ENCODE results near the gene MYO1E.

The MYO1E gene

GRCh38 chr15:59312205-59312604 lies 60.5 kb downstream of the MYO1E start:
- DNase-seq, result no peak

GRCh38 chr15:59311195-59311594 lies 61.5 kb downstream of the MYO1E start:
- DNase-seq, result no peak

GRCh38 chr15:59309405-59309804 lies 63.3 kb downstream of the MYO1E start:
- DNase-seq, result no peak

GRCh38 chr15:59307165-59307537 lies 65.5 kb downstream of the MYO1E start:
- DNase-seq, result no peak

- peak; percentile 90 for DNase-seq
Measured at GRCh38 chr15:59306520-59307164, 66.0 kb downstream of the MYO1E start.

GRCh38 chr15:59304807-59305206 lies 67.9 kb downstream of the MYO1E start:
- no peak for DNase-seq

- no peak for DNase-seq
Measured at GRCh38 chr15:59304034-59304795, 68.5 kb downstream of the MYO1E start.

GRCh38 chr15:59303633-59304032 lies 69.0 kb downstream of the MYO1E start:
- no peak for DNase-seq

GRCh38 chr15:59303136-59303535 lies 69.5 kb downstream of the MYO1E start:
- no peak for DNase-seq

GRCh38 chr15:59301527-59301926 lies 71.1 kb downstream of the MYO1E start:
- no peak for DNase-seq

GRCh38 chr15:59300618-59301139 lies 72.0 kb downstream of the MYO1E start:
- DNase-seq, result no peak

GRCh38 chr15:59299929-59300617 lies 72.6 kb downstream of the MYO1E start:
- peak; percentile 96 for DNase-seq

GRCh38 chr15:59298854-59299250 lies 73.8 kb downstream of the MYO1E start:
- peak; percentile 32 for DNase-seq

- no peak for DNase-seq
Measured at GRCh38 chr15:59298225-59298853, 74.3 kb downstream of the MYO1E start.

- DNase-seq, result peak; percentile 86
Measured at GRCh38 chr15:59296181-59296617, 76.5 kb downstream of the MYO1E start.

GRCh38 chr15:59295261-59296001 lies 77.2 kb downstream of the MYO1E start:
- DNase-seq, result no peak

- DNase-seq, result peak; percentile 94
Measured at GRCh38 chr15:59294574-59295260, 78.0 kb downstream of the MYO1E start.

GRCh38 chr15:59292442-59293151 lies 80.1 kb downstream of the MYO1E start:
- DNase-seq, result no peak

GRCh38 chr15:59291213-59291549 lies 81.5 kb downstream of the MYO1E start:
- no peak for DNase-seq

GRCh38 chr15:59290295-59291212 lies 82.1 kb downstream of the MYO1E start:
- DNase-seq, result no peak
